Measurements from ENCODE around the gene RAD51C.
"Not testable (repeated sequence)": the region's sequence is repeated elsewhere in the genome, so short reads cannot be mapped to it uniquely, and the experiment has no call there.

Gene RAD51C

DNA sequence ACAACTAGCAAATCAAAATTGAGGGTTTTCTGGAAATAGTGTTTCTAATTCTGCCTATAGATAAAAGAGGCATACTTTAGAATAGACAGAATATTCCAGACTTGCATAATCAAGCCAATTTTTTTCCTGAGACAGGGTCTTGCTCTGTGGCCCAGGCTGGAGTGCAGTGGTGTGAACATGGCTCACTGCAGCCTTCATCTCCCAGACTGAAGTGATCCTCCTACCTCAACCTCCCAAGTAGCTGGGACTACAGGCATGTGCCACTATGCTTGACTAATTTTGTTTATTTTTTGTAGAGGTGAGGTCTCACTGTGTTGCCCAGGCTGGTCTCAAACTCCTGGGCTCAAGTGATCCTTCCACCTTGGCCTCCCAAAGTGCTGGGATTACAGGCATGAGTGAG, 57.2 kb downstream of the RAD51C start:
- not testable (repeated sequence) for DNase-seq

DNA sequence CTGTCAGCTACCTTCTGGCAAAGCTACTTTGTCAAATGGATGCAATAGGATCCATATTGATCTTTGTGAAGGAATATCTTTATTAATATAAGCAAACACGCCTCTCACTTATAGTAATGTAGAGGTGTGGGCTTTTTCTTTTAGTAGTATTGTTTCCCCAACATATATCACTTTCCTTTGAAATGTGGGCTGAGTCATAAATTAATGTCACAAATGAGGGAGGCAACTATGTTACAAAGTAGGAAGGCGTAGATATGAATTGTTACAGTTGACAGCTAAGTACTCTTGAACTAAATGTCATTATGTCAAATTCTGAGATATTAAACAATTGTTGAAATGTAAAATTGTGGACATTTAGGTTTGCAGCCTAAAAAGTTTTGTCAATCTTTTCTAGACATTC, 60.6 kb downstream of the RAD51C start:
- no peak for DNase-seq

DNA sequence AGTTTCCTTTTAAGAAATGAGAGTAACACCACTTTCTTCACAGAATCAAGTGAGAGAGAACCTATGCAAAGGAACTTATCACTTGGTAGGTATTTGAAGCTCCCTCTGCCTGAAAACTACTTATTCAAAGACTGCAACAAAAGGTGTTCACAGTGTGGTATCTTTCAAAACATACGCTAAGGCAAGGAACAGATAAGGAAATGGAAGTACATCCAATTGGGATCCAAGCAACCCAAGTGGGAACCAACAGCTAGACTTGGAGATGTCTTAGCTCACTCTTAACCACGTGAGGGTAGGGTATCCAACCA, 62.8 kb downstream of the RAD51C start:
- no peak for DNase-seq

DNA sequence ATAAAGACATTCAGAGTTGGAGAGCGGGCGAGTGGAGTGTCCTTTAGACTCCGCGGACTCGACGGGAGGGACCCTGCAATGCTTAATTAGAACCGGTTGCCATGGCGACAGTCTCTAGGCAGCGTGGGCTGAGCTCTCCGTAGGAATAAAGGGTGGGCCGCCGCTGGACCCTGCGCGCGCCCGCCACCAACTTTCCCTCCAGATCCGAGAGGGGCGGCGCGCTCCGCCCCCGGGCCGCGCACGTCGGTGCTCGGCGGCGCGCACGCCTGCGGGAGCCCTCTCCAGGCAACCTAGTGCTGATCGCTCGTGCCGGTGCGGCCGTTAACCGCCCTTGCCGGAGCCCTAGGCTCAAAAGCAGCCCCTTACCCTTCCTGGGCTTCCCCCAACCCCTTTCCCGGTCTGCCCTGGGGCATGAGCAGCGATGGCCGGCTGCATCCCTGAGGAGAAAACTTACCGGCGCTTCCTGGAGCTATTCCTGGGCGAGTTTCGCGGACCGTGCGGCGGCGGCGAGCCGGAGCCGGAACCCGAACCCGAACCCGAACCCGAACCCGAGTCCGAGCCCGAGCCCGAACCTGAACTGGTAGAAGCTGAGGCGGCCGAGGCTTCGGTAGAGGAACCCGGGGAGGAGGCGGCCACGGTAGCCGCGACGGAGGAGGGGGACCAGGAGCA, 63.3 kb downstream of the RAD51C start, which contains the start of gene PPM1E:
Gene PPM1E (plus strand): TSS at position 278 of the 669 bp plus-strand sequence.
- peak; percentile 54 for DNase-seq

DNA sequence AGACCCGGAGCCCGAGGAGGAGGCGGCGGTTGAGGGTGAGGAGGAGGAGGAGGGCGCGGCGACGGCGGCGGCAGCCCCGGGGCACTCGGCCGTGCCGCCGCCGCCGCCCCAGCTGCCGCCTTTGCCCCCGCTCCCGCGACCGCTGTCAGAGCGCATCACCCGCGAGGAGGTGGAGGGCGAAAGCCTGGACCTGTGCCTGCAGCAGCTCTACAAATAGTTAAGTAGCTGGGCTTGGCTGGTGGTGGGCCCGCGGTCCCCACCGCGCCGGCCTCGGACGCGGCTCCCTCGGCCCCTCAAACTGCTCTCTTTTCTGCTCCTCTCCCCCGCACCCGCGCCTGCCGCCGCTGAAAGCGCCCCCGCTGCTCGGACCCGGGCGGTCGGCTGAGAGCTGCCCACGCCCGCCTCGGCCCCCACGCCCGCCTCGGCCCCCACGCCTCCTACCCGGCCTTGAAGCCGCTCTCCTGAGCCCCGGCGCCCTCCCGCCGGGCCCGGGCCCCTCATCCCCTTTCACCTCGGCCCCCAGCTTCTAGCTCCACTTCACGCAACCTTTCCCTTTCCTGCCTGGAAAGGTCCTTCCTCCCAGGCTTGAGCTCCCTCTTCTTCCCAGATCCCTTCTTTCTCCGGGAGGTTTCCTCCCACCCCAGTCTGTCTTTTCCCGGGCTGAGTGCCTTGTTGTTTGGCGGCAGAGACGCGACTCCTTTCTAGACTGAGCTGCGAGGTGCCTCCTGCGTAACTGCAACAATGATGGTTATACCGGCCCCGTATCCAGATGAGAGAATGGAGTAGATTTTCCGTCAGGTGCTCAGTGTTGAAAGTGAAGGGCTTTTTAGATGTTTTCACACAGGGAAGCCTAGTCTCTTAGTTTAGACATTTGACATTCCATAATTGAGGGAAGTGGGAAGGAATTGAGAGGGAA, 64.1 kb downstream of the RAD51C start:
- no peak for DNase-seq

DNA sequence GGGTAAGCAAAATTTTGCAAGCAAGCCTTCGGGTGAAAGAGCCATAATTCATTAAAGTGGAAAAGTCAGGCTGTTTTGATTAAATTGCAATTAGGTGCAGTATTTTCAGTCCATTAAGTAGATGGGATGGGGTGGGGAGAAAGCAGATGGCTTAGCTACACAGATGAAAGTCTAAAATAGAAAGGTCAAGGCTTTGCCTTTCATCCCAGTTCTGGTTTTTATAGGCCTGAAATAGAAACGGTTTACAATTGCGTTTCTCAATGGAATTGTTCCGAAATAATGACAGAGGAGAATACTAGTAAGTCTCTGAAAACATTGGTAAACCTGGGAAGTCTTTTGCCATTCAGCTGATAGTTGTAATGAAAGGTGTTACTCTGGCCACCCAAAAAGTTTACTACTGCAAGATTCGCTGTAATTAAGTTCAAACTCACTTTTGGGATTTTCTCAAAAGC, 64.8 kb downstream of the RAD51C start:
- no peak for DNase-seq

DNA sequence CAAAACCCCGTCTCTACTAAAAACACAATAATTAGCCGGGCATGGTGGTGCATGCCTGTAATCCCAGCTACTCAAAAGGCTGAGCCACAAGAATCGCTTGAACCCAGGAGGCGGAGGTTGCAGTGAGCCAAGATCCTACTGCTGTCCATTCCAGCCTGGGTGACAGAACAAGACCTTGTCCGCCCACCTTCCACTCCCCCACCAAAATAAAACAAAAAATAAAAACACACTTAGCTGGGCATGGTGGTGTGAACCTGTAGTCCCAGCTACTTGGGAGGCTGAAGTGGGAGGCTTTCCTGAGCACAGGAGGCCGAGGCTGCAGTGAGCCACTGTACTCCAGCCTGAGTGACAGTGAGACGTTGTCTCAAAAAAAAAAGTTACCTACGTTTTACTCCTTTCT, 66.5 kb downstream of the RAD51C start:
- no peak for DNase-seq

DNA sequence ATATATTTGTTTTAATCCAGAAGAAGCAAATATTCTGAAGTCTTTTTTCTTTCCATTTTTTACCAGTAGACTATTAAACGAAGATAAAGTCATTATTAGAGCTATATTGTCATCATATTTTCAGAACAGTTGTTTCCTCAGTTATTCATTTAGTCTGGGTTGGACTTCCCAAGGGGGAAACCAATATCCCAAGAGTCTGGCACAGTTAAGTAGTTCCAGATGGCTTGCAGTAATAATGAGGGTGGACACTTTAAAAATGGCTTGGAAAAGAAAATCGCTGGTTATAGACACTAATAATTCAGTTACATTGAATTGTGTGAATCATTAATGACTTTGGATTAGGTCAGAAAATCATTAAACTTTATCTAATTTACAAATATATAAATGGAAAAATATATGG, 67.1 kb downstream of the RAD51C start:
- DNase-seq: no peak

DNA sequence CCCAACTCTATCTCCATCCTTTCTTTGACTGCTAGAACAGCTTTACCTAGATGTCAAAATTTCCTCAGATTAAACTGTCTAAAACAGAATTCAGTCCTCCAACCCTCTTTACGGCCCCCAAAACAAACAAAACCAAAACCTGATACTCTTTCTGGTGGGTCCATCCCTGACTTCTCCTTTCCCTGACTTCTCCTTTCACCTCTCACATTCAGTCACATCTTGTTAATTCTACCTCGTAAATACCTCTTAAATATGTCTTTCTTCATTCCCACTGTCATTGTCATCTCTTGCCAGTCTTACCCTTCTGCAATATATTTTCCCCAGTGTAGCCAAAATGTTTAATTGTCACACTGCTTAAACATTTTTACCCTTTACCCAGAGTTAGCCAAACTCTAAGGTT, 67.8 kb downstream of the RAD51C start:
- no peak for DNase-seq

DNA sequence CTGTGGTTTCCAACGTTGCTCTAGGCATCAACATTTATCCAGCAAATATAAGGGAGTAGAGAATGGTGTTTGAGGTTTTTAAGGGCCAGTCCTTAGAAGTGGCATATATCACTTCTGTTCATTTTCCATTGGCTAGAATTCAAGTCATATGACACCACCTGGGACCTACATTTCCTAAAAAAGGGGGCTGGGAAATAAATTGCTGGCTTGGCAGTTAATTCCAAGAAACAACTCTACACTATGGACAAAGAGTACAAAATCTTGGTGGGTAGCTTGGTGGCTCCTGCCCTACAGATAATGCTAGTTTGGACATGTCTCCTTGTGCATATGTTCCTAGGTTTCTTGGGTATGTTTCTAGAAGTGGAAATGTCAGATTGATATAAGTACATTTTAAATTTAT, 70.9 kb downstream of the RAD51C start:
- no peak for DNase-seq

DNA sequence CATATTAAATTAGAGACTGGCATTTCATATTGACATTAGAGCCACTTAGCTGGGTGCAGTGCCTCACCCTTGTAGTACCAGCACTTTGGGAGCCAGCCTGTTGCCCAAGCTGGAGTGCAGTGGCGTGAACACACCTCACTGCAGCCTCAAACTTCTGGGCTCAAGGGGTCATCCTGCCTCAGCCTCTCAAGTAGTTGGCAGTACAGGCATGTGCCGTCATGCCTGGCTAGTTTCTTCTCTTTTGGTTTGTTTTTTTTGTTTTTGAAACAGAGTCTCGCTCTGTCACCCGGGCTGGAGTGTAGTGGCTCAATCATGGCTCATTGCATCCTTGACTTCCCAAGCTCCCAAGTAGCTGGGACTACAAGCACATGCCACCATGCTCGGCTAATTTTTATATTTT, 72.0 kb downstream of the RAD51C start:
- no peak for DNase-seq

DNA sequence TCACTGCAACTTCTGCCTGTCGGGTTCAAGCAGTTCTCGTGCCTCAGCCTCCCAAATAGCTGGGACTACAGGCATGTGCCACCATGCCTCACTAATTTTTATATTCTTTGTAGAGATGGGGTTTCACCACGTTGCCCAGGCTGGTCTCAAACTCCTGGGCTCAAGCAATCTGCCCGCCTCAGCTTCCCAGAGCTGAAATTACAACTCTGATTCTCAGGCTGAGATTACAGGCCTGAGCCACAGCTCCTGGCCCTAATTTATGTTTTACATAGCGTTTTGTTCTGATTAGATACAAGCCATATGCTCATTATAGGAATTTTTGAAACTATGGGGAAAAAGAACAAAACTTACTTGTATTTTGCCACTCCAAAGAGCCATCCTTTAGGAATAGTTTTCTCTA, 86.1 kb downstream of the RAD51C start:
- not testable (repeated sequence) for DNase-seq

DNA sequence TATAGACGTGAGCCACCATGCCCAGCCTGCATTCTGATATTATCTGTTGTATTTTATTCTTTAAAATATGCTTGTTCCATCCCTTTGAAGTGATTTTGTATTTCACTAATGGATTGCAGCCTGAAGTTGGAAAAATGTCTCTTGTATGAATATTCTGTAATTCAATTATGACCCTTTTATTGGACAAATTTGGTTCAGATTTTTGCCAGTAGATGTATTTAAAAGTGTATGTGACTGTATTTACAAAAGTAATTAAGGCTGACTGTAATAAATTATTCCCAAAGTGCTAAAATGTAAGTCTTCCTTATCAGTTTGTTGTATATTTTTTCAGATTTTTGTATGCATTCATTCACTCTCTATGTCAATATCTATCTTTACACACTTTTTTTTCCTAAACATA, 87.0 kb downstream of the RAD51C start:
- DNase-seq: no peak

DNA sequence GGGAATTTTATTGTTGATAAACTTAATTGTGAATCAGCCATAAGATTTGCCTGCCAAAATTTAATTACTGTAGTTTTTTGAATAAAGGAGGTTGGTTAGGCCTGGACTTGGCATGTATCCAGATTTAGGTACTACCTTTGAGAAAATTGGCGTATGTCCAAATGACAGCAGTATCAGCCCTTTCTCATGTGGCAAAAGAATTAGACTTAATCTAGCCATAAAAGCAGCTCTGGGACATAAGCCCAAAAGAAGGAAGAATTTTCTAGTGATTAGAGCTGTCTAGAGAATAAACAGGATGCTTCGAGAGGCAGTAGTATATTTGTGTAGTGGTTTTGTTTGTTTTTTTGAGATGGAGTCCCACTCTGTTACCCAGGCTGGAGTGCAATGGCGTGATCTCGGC, 91.0 kb downstream of the RAD51C start:
- DNase-seq: peak; percentile 81

DNA sequence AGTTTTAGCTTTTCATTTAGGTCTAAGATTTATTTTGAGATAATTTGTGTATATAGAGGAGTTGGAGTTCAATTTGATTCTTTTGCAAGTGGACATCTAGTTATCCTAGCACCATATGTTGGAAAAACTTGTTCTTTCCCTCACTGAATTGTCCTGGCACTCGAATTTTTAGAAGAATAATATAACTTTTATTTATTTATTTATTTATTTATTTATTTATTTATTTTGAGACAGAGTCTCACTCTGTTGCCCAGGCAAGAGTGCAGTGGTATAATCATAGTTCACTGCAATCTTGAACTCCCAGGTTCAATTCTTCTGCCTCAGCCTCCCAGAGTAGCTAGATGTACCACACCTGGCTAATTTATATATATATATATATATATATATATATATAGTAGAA, 92.7 kb downstream of the RAD51C start:
- DNase-seq: no peak
